Measurements from ENCODE around the gene IFT27.

Gene IFT27

DNA sequence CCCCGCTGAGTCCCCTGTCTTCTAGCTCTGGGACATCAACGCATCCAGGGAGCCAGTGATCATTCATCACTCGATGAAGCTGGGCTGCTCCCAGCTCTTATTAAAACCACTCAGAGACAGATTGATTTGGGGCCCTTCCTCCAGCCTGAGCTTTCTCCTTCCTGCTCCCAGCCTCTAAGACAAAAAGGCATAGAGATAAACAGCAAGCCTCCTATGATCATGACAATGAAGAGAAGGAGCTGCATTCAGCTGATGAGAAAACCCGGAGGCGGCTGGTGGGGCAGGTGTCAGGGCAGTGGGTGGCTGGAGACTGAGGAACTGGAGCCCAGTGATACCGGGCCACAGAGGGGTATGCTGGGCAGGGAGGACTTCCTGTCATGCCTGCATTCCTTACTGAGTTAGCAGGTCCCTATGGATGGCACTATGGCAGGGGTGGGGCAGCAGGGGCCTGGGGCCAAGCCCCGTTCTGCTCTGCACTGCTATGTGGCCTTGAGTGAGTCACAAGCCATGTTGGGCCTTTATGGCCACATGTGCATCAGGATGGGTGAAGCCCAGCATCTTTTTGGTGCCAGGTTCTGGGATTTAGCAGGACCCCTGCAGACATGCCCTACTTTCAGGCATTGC, 20.7 kb upstream of the IFT27 start:
- DNase-seq = no peak

DNA sequence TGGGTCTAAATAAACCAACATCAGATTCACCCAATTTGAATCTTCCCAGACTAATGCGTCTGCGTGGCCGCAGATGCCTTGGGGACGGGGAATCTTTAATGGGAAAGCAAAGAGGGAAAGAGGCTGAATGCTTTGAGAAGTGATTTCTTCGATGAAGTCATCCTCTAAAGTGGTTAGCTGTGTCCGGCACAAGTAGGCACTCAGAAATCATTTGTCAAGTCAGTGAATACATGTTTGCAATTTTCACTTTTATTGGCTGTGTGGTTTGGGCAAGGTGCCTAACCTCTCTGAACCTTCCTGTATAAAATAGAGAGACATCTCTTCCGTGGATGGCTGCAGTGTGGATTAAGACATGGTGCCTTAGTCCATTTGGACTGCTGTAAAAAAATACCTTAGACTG, 19.7 kb upstream of the IFT27 start:
- DNase-seq = no peak

DNA sequence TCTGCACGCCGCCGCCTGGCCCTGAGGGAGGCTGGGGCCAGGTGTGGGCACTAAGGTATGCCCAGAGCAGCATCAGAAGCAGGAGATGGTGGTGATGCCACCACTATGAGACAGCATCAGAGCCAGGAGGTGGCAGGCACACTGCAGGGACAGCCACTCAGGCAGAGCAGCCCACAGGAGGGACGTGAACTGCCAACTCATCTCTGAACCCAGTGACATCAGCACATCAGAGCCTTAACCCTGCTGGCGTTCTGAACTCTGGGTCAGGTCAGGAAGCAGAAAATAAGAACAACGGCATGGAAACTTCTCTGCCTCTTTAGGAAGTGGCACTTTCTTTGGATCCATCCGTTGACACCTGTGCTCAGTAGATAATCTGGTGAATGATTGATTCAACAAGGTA, 14.7 kb upstream of the IFT27 start:
- no peak for DNase-seq

DNA sequence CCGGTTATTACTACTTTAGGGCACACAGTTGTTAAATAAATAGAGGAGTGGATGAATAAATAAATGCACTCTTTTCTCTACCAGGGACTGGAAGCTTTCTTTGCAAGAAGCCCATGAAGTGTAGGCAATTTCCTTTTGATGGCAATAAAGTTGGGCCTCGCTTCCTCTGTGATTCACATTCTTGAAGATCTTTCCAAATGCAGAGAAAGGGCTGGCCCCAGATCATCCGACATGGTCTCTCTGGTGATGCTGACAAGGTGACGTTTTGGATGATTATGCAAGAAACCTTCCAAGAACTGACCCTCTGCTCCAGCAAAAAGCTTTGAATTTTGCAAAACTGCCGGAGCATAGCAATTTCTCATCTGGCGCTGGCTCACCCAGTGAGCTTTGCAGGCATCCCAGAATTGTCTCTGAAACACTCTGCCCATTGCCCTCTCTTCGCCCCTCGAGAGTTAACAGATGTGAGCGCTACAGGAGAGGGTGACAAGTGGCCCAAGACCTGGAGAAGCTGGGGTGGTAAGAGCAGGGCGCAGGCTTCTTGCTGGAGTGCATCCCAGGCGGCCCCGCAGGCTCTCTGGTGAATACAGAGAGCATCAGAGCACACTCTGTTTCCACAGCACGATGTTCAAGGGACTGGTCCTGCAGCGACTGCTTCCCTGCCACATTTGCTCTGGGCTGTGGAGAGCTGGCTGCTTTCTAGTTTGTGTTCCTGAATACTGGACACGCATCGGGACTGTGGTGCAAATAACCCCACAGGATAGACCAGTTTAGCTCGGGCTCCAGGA, 11.5 kb upstream of the IFT27 start:
- DNase-seq = no peak

DNA sequence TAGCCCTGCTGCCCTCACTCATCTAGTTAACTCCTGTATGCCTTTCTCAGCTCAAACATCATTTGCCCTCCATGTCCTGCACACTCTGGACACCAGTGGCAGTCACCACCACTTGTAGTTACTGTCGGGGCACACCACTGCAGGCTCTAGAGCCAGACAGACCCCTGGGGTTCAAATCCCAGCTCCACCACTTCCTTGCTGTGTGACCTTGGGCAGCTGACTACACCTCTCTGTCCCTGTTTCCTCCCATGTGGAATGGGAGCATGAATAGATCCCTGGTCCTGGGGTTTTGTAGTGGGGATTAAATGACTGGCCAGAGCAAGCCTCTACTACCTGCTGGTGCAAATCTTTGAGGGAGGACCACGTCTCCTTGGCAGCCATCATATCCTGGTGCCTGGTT, 7.8 kb upstream of the IFT27 start:
- DNase-seq = no peak

DNA sequence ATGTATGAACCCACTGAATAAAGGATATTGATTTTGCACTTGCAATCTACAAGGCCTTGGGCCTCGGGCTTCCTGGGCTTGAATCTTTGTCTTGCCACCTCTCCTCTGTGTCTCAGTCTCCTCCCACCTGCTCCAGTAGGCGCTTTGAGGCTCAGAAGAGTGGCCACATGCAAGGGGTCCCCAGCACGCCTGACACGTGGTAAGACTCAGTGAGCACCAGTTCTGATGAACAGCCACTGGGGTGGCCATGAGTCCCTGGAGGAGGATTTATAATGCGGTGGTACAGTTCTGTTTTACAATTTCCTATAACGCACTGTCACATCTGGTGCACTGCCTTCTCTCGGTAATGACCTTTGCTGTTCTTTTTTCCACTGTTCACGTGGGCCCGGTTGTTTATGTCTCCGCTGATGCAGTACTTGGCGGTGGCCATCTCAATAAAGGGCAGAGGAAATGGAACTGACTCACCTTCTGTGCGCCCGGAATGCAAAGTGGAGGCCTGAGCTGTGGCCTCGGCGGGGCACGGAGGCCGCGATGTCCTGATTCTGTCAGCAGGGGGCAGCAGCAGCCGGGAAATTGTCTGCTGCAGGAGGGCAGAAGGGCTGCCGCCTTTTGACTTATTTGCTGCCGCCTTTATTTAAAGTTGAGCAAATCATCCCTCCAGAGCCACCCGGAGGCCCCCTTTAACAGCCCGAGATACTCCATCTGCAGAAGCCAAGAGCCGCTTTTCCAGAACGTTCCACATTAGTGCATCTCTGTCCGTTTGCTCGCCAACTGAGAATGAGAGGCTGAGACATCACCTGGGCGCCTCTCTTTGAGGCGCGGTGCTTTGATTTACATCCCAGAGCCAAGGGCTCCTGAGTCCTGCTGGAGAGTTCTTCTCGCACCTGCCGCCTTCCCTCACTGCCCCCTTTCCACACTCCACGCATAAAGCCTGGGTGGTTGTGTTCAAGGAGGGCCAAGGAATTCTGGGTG, 6.0 kb upstream of the IFT27 start:
- DNase-seq = peak; percentile 66

DNA sequence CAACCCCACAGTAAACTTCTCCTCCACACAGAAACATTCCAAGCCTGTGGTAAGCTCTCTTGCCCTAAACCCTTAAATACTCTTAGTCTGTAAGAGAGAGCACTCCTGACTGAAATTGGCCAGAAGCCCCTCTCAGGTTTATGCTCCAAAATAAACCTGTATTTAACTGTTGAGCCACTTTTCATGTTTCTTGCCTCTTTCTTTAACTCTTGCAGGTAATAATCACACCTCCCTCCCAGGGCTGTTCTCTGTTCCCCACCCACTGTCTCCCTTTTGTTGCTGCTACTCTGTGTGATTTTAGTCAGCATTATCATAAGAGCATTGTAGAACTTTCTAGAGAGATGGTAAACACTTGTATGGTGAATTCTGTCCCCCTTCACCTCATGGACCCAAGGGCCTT, 2.1 kb upstream of the IFT27 start:
- DNase-seq = no peak

DNA sequence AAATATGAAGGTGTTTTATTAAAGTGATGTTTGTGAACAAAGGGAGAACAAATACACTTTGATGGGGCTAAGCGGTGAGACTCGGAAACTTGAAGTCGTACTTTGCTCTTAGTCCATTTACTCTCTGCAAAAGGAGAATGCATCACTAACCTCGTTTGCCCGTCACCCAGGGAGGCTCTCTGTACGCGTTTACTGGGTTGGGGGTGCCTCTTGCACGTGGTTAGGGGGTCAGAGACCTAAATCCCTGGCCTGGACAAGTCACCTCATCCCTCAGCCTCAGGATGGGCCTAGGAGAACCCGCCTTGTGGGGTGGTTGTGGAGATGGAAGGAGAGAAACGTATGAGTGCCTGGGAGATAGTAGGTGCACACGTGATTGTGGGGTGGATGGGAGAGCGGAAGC, 803 bp upstream of the IFT27 start:
- no peak for DNase-seq

DNA sequence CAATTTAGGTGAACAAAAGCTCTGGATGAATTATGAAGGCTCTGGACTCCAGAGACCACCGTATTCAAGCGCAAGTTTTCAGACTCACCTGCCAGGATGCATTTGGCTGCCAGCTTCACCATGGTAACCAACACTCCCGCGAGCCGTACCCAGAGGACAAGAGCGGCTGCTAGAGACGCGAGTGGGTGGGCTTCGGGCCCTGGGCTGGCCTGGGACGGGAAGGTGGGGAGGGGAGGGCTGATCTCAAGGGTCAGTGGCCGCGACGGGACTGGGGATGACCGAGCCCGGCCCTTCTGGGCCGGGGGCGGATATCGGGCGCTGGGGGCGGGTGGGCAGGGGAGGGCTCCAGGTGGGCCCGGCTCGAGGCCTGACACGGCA, 344 bp downstream of the IFT27 start:
- no peak for DNase-seq

DNA sequence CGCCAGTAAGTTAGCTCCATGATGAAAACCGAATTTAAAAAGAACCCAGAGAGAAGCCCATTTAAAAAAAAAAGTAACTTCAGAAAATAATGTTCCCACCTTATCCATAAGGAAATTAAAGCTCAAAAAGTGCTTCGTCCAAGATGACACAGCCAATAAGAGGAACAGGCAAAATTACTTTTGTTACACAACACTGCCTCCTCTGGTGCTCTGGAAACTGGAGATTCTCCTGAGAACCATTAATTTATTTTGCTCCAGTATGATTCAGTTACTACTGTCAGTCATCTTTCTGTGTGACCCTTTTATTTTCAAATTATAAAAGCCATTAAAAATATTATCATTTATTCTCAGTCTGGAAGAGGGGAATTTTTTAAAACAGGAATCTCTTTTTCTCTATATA, 2.0 kb downstream of the IFT27 start:
- DNase-seq = no peak

DNA sequence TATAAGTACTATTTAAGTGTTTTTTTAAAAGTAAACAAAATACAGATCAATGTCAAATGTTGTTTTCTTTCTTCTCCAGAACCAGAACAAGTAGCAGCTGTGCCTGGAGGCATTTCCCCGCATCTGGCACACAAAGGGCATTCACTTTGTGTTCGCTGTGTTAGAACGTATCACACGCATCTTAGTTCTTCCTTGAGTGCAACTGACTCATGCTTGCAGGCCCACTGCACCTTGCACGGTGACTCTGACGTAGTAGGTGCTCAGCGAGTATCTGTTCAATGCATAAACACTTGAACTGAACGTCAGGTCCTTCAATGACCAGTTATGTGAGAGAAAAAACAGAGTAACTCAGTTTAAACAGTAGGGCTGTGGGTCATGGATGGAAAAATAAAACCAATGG, 3.5 kb downstream of the IFT27 start:
- no peak for DNase-seq

DNA sequence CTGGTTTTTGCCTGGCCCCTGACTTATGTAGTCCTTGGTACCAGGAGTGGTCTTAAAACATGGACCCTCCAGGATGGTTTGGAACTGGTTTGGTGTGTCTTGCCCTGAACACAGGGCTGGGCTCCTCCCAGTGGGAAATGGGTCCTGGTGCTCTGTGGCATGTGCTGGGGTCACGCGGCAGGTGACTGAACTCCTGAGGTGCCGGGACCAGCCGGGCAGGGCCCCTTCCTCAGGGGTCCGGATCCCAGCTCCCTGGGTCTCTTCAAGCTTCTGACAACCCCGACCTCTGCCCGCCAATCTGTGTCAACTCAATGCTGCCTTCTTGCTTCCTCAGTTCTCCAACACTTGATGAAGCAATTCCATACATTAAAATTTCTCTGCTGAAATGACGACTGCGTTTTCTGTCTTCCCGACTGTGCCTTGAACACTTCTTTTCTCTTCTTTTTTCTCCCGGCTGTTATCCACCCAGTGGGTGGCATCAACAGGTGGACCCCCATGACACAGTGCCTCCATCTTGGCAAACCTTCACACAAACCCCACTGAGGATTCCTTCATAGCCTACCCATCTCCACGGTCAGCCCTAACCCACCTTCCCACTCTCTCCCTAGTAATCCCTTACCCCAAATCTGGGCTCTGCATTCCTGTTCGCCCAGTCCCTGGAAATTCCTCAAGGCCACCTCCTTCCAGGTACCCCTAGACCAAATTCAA, 4.4 kb downstream of the IFT27 start:
- no peak for DNase-seq

DNA sequence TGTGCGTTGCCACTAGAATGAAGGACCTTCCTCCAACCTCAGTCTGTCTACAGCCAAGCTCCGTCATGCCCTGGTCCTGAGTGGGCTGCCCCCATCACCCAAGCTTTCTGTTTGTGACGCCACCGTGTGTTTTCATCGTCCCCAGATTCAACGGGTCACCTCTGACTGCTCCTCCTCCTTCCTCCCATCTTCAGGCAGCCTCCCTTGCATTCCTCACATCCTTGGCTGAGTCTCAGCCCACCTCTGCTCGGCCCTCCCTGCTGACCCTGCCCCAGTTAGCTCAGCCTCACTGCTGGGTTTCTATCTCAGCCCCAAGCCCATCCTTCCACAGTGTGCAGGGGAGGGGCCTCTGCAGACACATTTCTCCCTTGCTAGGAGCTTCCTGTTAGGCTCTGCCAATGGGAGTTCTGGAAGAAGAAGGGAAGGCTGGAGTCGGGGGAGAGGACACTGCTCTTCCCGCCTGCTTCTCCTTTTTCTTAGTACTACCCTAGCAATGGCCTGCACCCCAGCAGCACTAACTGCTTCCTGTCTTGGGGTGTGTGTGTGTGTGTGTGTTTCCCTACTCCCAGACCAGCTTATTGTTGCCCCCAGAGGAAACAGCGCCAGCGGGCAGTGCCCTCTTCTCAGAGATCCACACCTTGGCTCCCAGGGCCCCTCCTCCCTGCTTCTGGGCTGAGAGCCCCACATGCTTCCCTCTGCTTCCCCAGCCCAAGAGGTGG, 5.2 kb downstream of the IFT27 start:
- no peak for DNase-seq

DNA sequence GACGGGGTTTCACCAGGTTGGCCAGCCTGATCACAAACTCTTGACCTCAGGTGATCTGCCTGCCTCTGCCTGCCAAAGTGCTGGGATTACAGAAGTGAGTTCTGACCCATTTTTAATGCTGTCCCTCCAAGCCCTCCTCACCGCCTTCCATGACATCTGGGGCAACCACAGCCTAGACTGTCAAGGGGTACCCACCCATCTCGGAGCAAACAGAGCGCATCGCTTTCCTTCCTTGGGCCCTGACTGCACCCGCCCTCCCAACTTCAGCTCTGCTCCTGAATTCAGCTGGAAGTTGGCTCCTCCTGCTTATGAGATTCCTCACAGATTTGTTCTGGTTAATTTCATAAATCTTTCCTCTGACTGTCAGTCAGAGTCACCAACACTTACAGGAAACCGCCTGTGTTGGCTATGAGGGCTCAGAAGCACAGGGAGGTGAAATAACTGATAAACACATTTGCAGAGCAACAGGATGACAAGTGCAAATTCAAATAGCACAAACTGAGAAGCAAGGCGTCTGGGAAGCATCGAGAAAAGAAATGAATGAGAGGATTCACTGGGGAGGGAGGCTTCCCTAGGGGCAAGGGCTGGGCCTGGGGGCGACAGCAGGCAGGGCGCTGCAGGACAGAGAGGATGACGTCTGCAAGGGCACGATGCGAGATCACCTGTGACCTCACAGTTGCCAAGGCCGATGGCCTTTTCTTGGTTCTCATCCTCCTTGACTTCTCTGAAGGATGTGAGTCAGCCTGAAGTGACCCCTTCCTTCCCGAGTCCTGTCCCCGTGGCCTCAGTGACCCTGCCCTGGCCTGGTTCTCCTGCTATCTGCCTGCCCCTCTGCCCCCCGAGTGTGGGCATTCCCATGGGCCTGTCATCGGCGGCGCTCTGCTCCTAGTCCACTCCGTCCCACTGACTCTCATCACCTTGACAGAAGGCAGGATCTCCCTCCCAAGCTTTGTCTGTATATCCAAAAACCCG, 6.1 kb downstream of the IFT27 start:
- DNase-seq = no peak

DNA sequence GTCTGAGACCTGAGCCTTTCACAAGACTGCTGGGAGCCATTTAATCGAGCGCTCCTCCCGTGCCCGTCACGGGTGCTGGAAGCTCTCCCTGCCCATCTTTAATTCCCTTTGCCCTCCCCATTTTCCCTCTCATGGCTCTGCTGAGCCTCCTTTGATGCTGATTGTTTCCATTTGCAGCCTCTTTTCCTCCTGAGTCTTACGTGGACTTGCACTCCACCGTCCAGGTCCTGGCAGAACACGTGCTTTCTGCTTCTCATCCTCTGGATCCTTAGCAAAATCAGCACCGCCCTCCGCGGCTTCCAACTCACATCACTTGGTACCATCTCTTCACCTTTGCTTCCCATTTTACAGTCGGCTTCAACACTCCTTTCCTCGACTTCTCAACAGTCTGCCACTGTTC, 7.3 kb downstream of the IFT27 start:
- no peak for DNase-seq

DNA sequence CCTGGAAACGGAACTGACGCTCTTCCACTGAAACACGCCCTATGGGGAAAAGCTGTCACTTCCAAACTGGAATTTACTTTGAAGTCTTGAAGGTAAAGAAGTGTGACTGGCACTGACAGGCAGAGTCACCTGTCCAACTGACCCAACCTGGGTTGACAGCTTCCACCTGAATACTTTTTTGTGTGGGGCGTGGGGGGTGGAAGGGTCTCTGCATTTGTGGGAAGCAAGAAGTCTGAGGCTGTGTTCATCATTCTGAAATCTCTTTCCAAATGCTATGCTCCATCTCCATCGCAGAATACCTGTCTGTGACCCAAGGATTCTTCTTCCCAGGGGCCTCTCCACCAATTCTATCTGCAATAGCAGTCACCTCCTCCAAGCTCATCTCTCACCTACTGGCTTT, 7.8 kb downstream of the IFT27 start:
- no peak for DNase-seq

DNA sequence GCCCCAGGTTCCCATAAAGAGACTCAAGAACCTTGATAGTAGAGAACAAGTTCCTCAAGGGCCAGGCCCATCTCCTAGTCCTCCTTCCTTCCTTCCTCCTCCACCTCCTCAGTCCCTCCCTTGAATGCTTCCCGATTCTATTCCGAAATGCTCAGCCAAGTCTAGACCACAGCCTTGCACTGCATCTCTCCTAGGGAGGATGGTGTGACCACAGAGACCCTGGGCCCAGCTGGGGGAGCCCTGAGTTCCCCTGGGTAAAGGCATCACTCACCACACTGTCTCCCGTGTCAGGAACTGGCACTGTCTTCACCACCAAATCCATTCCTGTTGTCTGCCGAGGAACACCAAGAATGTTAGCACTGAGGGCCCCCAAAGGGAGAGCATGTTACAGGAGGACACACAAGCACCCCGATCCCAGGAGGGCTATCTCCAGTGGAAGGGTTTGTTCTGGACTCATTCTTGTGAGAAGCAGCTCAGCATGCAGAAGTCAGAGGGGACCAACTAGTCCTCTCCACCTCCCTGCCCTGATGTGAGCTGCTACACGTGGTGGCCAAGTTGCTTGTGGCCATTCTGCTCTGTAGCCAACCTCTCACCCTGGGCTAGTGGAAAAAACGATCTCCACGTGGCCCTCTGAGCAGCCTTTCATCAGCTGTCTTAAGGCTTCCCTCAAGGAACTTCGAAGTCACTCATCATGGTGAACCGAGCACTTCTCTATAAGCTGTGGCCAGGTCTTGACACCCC, 8.7 kb downstream of the IFT27 start:
- DNase-seq = no peak

DNA sequence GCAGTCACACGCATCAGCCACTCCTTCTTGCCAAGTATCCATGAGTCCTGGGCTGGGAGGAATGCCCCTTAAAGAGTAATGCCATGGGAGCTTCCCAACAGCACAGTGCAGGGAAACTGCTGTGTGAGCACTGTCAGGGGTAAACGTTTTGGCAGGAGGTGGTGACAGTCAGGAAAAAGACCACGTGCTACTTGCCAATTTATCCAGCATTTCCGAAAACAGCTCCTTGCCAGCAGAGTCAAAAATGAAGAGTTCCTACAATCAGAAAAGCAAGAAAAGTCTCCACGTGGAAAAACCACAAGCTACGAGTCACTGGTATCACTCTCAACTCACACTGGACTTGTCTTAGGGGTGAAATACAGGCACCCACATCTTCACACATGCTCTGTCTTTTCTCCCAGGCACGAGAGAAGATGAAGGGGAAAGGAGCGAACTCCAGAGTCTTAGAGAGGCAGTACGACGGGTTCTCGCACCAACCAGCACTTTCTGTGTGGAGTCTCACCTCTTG, 9.9 kb downstream of the IFT27 start:
- DNase-seq = no peak

DNA sequence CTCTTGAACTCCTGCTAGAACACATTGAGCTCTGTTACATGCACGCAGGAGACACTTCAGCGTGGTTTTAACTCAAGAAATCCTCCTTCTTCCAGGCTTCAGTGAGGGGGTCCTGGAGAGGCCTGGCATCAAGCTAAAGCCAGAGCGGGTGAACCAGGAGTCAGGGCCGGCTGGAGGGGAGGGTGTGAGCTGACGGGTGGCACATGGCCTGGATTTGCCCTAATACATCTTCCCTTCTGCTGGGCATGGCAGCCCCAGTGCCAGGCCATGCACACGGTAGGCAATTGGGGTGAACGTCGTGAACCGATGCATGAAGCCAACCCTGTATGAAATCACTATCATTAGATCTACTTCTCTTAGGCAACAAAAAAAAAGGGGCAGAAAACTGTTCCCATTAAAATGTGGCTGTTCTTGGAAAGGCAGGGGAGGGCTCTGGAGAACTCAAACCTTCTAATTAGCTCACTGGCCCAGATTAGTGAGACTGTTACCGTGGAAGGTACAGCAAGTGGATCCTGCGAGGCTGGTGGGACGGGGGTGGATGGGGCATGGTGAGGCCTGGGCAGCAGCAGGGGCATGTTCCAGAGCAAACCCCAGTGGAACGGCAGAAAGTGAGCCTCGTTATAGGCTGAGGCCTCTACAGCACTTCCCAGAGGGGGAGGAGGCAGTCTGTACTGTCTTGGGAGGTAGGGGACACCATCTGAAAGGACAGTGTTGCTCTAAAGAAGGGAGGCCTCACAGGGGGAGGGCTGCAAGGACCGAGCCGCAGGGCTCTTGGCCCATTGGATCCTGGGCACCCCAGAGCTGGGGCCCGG, 10.6 kb downstream of the IFT27 start:
- no peak for DNase-seq

Data from GOT3 (cell line).